NB4 (cell line): ENCODE results near the gene EIPR1.

Experiments
- MYC ChIP-seq: IDR thresholded peaks from 2 replicates; pipeline ENCODE4 v1.6.1; 2011; ENCODE audit warnings: low read depth, low read length
- POLR2A ChIP-seq: IDR thresholded peaks from 2 replicates; pipeline ENCODE4 v1.6.1; 2011; ENCODE audit warnings: mild to moderate bottlenecking; ENCODE audit not compliant: insufficient read length; ENCODE audit errors: extremely low read depth
- TF ChIP-seq, protein P1 (sequence below): IDR thresholded peaks from one replicate; pipeline ENCODE4 v1.5.1; 2012; ENCODE audit warnings: low read depth, low read length
- TF ChIP-seq, protein P2 (sequence below): IDR thresholded peaks from 2 replicates; pipeline ENCODE4 v1.6.1; 2011; ENCODE audit warnings: low read depth, low read length

GRCh38 chr2:3277050-3277747 is 100.4 kb downstream of the EIPR1 start:
- TF ChIP-seq, protein P1, sequence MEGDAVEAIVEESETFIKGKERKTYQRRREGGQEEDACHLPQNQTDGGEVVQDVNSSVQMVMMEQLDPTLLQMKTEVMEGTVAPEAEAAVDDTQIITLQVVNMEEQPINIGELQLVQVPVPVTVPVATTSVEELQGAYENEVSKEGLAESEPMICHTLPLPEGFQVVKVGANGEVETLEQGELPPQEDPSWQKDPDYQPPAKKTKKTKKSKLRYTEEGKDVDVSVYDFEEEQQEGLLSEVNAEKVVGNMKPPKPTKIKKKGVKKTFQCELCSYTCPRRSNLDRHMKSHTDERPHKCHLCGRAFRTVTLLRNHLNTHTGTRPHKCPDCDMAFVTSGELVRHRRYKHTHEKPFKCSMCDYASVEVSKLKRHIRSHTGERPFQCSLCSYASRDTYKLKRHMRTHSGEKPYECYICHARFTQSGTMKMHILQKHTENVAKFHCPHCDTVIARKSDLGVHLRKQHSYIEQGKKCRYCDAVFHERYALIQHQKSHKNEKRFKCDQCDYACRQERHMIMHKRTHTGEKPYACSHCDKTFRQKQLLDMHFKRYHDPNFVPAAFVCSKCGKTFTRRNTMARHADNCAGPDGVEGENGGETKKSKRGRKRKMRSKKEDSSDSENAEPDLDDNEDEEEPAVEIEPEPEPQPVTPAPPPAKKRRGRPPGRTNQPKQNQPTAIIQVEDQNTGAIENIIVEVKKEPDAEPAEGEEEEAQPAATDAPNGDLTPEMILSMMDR: no peak
- TF ChIP-seq POLR2A (no peak), MYC (no peak)
- TF ChIP-seq, protein P2, sequence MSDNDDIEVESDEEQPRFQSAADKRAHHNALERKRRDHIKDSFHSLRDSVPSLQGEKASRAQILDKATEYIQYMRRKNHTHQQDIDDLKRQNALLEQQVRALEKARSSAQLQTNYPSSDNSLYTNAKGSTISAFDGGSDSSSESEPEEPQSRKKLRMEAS: no peak
